ENCODE data around the gene PRKAR2B. TPM values are rescaled to one million over a fixed set of nuclear protein-coding genes. Genes with fewer than 3 reads are reported as not detected.
"Not testable (repeated sequence)": the region's sequence is repeated elsewhere in the genome, so short reads cannot be mapped to it uniquely, and the experiment has no call there.

PRKAR2B gene
- total RNA-seq, 1 donor from 2014 or later = 7.9 TPM

DNA sequence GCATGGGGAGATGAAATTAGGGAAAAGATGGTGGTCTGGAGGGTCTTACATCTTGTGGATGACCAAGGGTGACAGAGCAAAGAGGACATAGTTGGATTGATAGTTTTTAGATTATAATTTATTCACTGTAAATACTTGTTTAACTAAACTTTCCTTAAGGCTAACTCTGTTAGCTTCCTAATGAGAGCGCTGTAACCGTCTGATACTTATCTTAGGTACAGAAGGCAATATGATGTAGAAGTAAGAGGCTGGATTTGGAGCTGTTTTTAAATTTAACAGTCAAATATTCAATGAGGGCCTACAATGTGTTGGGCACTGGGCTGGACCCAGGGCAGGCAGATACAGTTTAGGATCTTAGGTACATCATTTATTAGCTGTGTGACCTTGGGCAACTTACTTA lies 36.0 kb downstream of the PRKAR2B start:
- ATAC-seq (no peak), DNase-seq (no peak)
- H3K4me3 ChIP-seq = no peak overlapping the region
- no peaks in the 10 kb centered on the region for H3K36me3 ChIP-seq
- no peaks in the 10 kb centered on the region for H3K9me3 ChIP-seq
- H3K27me3 ChIP-seq = no peaks in the 10 kb centered on the region
- H3K4me1 ChIP-seq = no peaks in the 10 kb centered on the region
- TF ChIP-seq, protein P1, sequence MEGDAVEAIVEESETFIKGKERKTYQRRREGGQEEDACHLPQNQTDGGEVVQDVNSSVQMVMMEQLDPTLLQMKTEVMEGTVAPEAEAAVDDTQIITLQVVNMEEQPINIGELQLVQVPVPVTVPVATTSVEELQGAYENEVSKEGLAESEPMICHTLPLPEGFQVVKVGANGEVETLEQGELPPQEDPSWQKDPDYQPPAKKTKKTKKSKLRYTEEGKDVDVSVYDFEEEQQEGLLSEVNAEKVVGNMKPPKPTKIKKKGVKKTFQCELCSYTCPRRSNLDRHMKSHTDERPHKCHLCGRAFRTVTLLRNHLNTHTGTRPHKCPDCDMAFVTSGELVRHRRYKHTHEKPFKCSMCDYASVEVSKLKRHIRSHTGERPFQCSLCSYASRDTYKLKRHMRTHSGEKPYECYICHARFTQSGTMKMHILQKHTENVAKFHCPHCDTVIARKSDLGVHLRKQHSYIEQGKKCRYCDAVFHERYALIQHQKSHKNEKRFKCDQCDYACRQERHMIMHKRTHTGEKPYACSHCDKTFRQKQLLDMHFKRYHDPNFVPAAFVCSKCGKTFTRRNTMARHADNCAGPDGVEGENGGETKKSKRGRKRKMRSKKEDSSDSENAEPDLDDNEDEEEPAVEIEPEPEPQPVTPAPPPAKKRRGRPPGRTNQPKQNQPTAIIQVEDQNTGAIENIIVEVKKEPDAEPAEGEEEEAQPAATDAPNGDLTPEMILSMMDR (IDR thresholded peaks at IDR 0.05) = no peak
- intact Hi-C loops (cut with DNase I) = no loop called here
- H3K27ac ChIP-seq = no peak overlapping the region

DNA sequence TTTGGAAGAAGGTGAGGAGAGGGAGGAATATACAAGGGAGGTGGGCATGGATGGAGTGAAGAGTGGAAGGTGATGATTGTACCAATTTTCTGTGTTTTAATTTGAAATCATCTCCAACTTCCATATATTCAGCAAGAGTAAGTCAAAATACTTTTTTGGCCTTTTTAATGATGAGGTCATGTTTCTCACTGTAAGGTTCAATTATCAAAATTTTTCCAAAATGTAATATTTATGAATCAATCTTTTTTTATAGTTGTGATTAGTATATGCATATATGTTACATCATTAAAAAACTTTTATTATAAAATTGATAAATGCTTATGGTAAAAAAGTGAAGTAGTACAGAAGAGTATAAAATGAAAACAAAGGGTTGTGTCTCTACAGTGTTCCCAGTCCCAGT lies 40.7 kb downstream of the PRKAR2B start:
- Histone ChIP-seq H3K9me3 (no peaks in the 10 kb centered on the region), H3K36me3 (no peaks in the 10 kb centered on the region), H3K4me3 (no peak overlapping the region), H3K27me3 (no peaks in the 10 kb centered on the region), H3K27ac (no peak overlapping the region), H3K4me1 (no peaks in the 10 kb centered on the region)
- intact Hi-C loops (cut with DNase I) = no loop called here
- DNase-seq = no peak
- no peak for ATAC-seq
- TF ChIP-seq, protein P1 (IDR thresholded peaks at IDR 0.05) = no peak

DNA sequence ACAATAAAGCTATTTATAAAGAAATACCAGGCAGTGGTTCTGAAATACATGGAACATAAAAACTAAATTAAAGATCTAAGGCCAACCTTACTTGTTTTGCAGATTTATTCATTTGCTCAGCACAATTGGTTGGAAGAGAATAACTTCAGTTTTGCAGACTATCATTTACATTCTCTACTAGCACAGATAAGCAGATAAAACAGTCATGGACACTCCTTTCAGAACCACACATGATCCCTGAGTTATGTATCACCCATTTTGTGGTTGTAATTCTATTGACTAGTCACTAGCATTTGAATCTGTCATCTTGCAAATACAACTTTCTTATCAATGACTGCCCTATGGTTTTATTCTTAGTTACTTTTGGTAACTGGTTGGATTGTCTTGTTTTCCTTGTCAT lies 45.1 kb downstream of the PRKAR2B start:
- Histone ChIP-seq H3K9me3 (no peaks in the 10 kb centered on the region), H3K4me3 (no peak overlapping the region), H3K27me3 (no peaks in the 10 kb centered on the region), H3K36me3 (no peaks in the 10 kb centered on the region), H3K4me1 (no peaks in the 10 kb centered on the region), H3K27ac (no peak overlapping the region)
- ATAC-seq (no peak), DNase-seq (no peak)
- TF ChIP-seq, protein P1 (IDR thresholded peaks at IDR 0.05) = no peak
- intact Hi-C loops (cut with DNase I) = no loop called here

DNA sequence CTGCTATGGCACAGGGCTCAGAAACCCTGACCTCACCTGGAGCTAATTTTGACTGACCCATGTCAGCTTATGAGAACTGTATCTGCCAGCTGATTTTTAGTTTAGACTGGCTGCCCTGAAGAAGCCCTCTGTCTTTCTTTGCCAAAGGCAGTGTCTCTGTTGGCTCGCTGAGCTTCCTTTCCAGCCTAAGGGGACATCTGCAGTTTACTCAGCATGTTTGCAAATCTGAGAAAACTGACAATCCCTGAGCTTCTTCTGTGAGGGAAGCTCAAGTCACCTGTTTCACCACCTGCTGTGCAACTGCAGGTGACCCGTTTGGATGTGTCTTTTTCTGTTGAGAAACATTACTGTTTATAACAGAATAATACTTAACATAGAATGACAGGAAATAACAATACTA lies 46.0 kb downstream of the PRKAR2B start:
- Histone ChIP-seq H3K27ac (no peak overlapping the region), H3K9me3 (no peaks in the 10 kb centered on the region), H3K4me3 (no peak overlapping the region), H3K27me3 (no peaks in the 10 kb centered on the region), H3K4me1 (no peaks in the 10 kb centered on the region), H3K36me3 (no peaks in the 10 kb centered on the region)
- intact Hi-C loops (cut with DNase I) = no loop called here
- no peak for DNase-seq
- no peak for ATAC-seq
- TF ChIP-seq, protein P1 (IDR thresholded peaks at IDR 0.05) = no peak

DNA sequence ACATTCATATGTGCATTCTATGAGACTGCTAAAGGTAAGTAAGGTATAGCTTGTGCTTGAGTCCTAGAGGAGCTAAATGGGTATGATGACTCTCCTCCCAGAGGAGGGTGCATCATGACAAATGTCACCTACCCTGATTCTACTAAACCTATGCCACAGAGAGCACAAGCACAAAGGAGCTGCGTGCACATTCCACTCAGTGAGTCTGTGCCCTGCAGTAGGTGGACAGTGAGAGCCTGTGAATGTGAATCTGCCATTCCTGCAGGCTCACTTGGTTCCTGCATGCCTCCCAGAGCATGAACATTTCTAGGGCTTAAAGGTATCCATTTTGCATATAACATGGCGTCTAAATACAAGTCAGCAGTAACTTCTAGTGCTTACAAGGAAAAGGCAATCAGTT lies 46.8 kb downstream of the PRKAR2B start:
- H3K27ac ChIP-seq = no peak overlapping the region
- H3K4me1 ChIP-seq = no peaks in the 10 kb centered on the region
- DNase-seq (no peak), ATAC-seq (no peak)
- H3K36me3 ChIP-seq = no peaks in the 10 kb centered on the region
- H3K9me3 ChIP-seq = no peaks in the 10 kb centered on the region
- TF ChIP-seq, protein P1 (IDR thresholded peaks at IDR 0.05) = no peak
- H3K4me3 ChIP-seq = no peak overlapping the region
- H3K27me3 ChIP-seq = no peaks in the 10 kb centered on the region
- intact Hi-C loops (cut with DNase I) = no loop called here

DNA sequence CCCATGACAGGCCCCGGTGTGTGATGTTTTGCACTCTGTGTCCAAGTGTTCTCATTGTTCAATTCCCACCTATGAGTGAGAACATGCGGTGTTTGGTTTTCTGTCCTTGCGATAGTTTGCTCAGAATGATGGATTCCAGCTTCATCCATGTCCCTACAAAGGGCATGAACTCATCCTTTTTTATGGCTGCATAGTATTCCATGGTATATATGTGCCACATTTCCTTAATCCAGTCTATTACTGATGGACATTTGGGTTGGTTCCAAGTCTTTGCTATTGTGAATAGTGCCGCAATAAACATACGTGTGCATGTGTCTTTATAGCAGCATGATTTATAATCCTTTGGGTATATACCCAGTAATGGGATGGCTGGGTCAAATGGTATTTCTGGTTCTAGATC lies 49.2 kb downstream of the PRKAR2B start:
- H3K4me1 ChIP-seq; H3K27me3 ChIP-seq; intact Hi-C loops (cut with DNase I); H3K36me3 ChIP-seq; H3K27ac ChIP-seq; H3K4me3 ChIP-seq; ATAC-seq; H3K9me3 ChIP-seq; DNase-seq: not testable (repeated sequence)

DNA sequence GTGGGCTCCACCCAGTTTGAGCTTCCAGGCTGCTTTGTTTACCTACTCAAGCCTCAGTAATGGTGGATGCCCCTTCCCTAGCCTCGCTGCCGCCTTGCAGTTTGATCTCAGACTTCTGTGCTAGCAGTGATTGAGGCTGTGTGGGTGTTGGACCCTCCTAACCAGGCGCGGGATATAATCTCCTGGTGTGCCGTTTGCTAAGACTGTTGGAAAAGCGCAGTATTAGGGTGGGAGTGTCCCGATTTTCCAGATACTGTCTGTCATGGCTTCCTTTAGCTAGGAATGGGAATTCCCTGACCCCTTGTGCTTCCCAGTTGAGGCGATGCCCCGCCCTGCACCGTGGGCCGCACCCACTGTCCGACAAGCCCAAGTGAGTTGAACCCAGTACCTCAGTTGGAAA lies 54.6 kb downstream of the PRKAR2B start:
- H3K9me3 ChIP-seq; H3K27me3 ChIP-seq; H3K27ac ChIP-seq; DNase-seq; H3K4me3 ChIP-seq; H3K4me1 ChIP-seq; ATAC-seq; H3K36me3 ChIP-seq; intact Hi-C loops (cut with DNase I): not testable (repeated sequence)

Measured in upper lobe of right lung (tissue), 1 donor.